IMR-90 (cell line): ENCODE data around the gene SAMHD1. TPM values are rescaled to one million over a fixed set of nuclear protein-coding genes. Genes with fewer than 3 reads are reported as not detected.
A peak's percentile ranks its signal among the peaks of the same experiment; 100 is the strongest.

ENCODE experiments used
- ATAC-seq: fragments of 200-7000 bp; cut with Tn5 transposase; 2 replicates; pipeline ENCODE4 v1.9.1; 2020; ENCODE audit warnings: low read depth, mild to moderate bottlenecking, moderate library complexity
- BruUV-seq: library from RNA; stranded (reverse); fragments of 400-500 nt; replicated peaks from 2 replicates; lab custom pipeline; 2021; lab: Mats Ljungman, UMichigan
- CTCF ChIA-PET: fragments of 300-600 bp; formaldehyde crosslinking; extraction: SDS; loops from one replicate; lab custom pipeline; 2021; ENCODE audit warnings: antibody characterized with exemption; lab: Yijun Ruan, JAX
- POLR2A ChIA-PET: fragments of 300-600 bp; sonication (Branson Sonifier 250); formaldehyde crosslinking; loops from one replicate; lab custom pipeline; 2022; ENCODE audit warnings: antibody characterized with exemption; ENCODE audit not compliant: unreplicated experiment; lab: Charles Lee
- DNase-seq: peaks from one replicate; pipeline ENCODE4 v3.0.0; 2013
- H2AFZ ChIP-seq: replicated peaks from 2 replicates; pipeline ENCODE3; 2013; ENCODE audit warnings: low read length, mild to moderate bottlenecking; ENCODE audit not compliant: poor library complexity
- H2AK5ac ChIP-seq: 2 replicates; pipeline ENCODE4 v1.6.1; 2013; ENCODE audit warnings: low read depth, low read length, inconsistent platforms
- H2AK9ac ChIP-seq: replicated peaks from 2 replicates; pipeline ENCODE3; 2013; ENCODE audit warnings: mild to moderate bottlenecking, low read depth, low read length, moderate library complexity; ENCODE audit not compliant: poor library complexity
- H2BK120ac ChIP-seq: 2 replicates; pipeline ENCODE4 v1.6.1; 2013; ENCODE audit warnings: low read depth, low read length, inconsistent platforms
- H2BK15ac ChIP-seq: 3 replicates; pipeline ENCODE4 v1.6.1; 2013; ENCODE audit warnings: low read depth, low read length, inconsistent platforms
- H2BK20ac ChIP-seq: 2 replicates; pipeline ENCODE4 v1.6.1; 2013; ENCODE audit warnings: low read depth, mild to moderate bottlenecking, inconsistent platforms, low read length, moderate library complexity
- H2BK5ac ChIP-seq: 2 replicates; pipeline ENCODE4 v1.6.1; 2013; ENCODE audit warnings: mild to moderate bottlenecking, low read depth, low read length, inconsistent platforms; ENCODE audit not compliant: poor library complexity, severe bottlenecking
- H3K14ac ChIP-seq: replicated peaks from 2 replicates; pipeline ENCODE4 v1.6.1; 2013; ENCODE audit warnings: low read depth, low read length, inconsistent platforms
- H3K18ac ChIP-seq: 2 replicates; pipeline ENCODE4 v1.6.1; 2013; ENCODE audit warnings: low read depth, low read length, control low read depth
- H3K23ac ChIP-seq: 2 replicates; pipeline ENCODE4 v1.6.1; 2013; ENCODE audit warnings: low read depth, low read length, inconsistent platforms
- H3K27ac ChIP-seq: 2 replicates; pipeline ENCODE4 v1.5.1; 2013; ENCODE audit warnings: mild to moderate bottlenecking, control low read depth, low read length; ENCODE audit not compliant: insufficient read depth
- H3K27me3 ChIP-seq: 2 replicates; pipeline ENCODE4 v1.6.1; 2013; ENCODE audit warnings: low read length; ENCODE audit not compliant: control insufficient read depth, insufficient read depth
- H3K36me3 ChIP-seq: 2 replicates; pipeline ENCODE4 v1.6.1; 2013; ENCODE audit warnings: low read length, mixed read lengths; ENCODE audit not compliant: control insufficient read depth, insufficient read depth
- H3K4ac ChIP-seq: 2 replicates; pipeline ENCODE4 v1.6.1; 2013; ENCODE audit warnings: low read depth, low read length, inconsistent platforms
- H3K4me1 ChIP-seq: 2 replicates; pipeline ENCODE4 v1.6.1; 2013; ENCODE audit warnings: low read length, mixed read lengths; ENCODE audit not compliant: control insufficient read depth, insufficient read depth
- H3K4me2 ChIP-seq: 2 replicates; pipeline ENCODE4 v1.6.1; 2013; ENCODE audit warnings: low read depth, mild to moderate bottlenecking, control low read depth, low read length, moderate library complexity
- H3K4me3 ChIP-seq: 2 replicates; pipeline ENCODE4 v1.5.1; 2013; ENCODE audit warnings: low read depth, mild to moderate bottlenecking, control low read depth, low read length, moderate library complexity; ENCODE audit not compliant: insufficient read depth
- H3K56ac ChIP-seq: 2 replicates; pipeline ENCODE4 v1.6.1; 2013; ENCODE audit warnings: low read length, inconsistent platforms; ENCODE audit not compliant: insufficient read depth; ENCODE audit errors: extremely low read depth
- H3K79me1 ChIP-seq, 2 experiments: 2 replicates each; pipeline ENCODE4 v1.6.1; 2013; ENCODE audit warnings: low read length in 2 of 2, inconsistent platforms in 1 of 2, low read depth in 1 of 2
- H3K9ac ChIP-seq: 2 replicates; pipeline ENCODE4 v1.6.1; 2013; ENCODE audit warnings: low read depth, low read length, control low read depth
- H3K9me1 ChIP-seq: 2 replicates; pipeline ENCODE4 v1.6.1; 2013; ENCODE audit warnings: low read length, inconsistent platforms; ENCODE audit not compliant: insufficient read depth
- H3K9me3 ChIP-seq: 2 replicates; pipeline ENCODE4 v1.6.1; 2013; ENCODE audit warnings: low read length; ENCODE audit not compliant: control insufficient read depth, insufficient read depth
- H4K20me1 ChIP-seq: 2 replicates; pipeline ENCODE4 v1.6.1; 2013; ENCODE audit warnings: low read length, inconsistent platforms; ENCODE audit not compliant: insufficient read depth
- H4K5ac ChIP-seq: 2 replicates; pipeline ENCODE4 v1.6.1; 2013; ENCODE audit warnings: mild to moderate bottlenecking, low read depth, low read length, control low read depth
- H4K8ac ChIP-seq, 2 experiments: 2 replicates each; pipeline ENCODE4 v1.6.1; 2013; ENCODE audit warnings: low read depth in 2 of 2, low read length in 2 of 2, control low read depth in 1 of 2, inconsistent platforms in 1 of 2
- H4K91ac ChIP-seq: 2 replicates; pipeline ENCODE4 v1.6.1; 2013; ENCODE audit warnings: low read depth, low read length, inconsistent platforms; ENCODE audit not compliant: insufficient read depth
- BHLHE40 ChIP-seq: fragments of 150-350 bp; IDR thresholded peaks from 2 replicates; pipeline ENCODE4 v1.6.1; 2016; ENCODE audit warnings: mild to moderate bottlenecking, low read depth, low read length
- FOS ChIP-seq: fragments of 150-350 bp; IDR thresholded peaks from 2 replicates; pipeline ENCODE4 v1.6.1; 2016; ENCODE audit warnings: low read depth, low read length
- MXI1 ChIP-seq: IDR thresholded peaks from 2 replicates; pipeline ENCODE4 v1.6.1; 2012; ENCODE audit warnings: low read depth, mild to moderate bottlenecking, low read length, moderate library complexity, borderline replicate concordance
- NFE2L2 ChIP-seq: fragments of 150-350 bp; IDR thresholded peaks from 2 replicates; pipeline ENCODE4 v1.6.1; 2016; ENCODE audit warnings: low read depth, mild to moderate bottlenecking, low read length
- POLR2A ChIP-seq: IDR thresholded peaks from 2 replicates; pipeline ENCODE4 v1.6.1; 2012; ENCODE audit warnings: mild to moderate bottlenecking, low read depth, low read length
- RAD21 ChIP-seq: IDR thresholded peaks from 2 replicates; pipeline ENCODE4 v1.6.1; 2012; ENCODE audit warnings: low read length, improper control_type of control experiment
- RFX5 ChIP-seq: IDR thresholded peaks from 2 replicates; pipeline ENCODE4 v1.8.0; 2012; ENCODE audit warnings: low read depth, mild to moderate bottlenecking, low read length, moderate library complexity
- WGBS, 2 experiments: methylation state at CpG; one replicate each; pipeline versions ENCODE4 v1.1.5 to v1.1.7; 2013; ENCODE audit warnings: missing lambda C conversion rate in 2 of 2; ENCODE audit not compliant: insufficient read length in 1 of 2; ENCODE audit errors: extremely low coverage in 2 of 2; 5-methylcytosine and 5-hydroxymethylcytosine counted together
- dilution Hi-C: fragments of 300-500 bp; cut with HindIII; formaldehyde crosslinking; loops from one replicate; pipeline ENCODE4 v1.14.3; 2018; ENCODE audit warnings: low sequenced_read_pairs; ENCODE audit not compliant: unreplicated experiment
- in situ Hi-C: fragments of 300-500 bp; cut with MboI; formaldehyde crosslinking; loops from 3 replicates; pipeline ENCODE4 v1.14.3; 2019; ENCODE audit warnings: low sequenced_read_pairs, inconsistent platforms, mixed read lengths
- intact Hi-C: fragments of 100-400 bp; cut with micrococcal nuclease; formaldehyde crosslinking; loops from 2 replicates; pipeline ENCODE4 v1.10.0; 2022
- polyA plus RNA-seq, 3 experiments: library from polyadenylated mRNA; depleted of rRNA; stranded (reverse); fragments of >200 nt; gene quantifications; 2 replicates each; pipeline ENCODE4 v1.2.3, GENCODE V29; 2012; ENCODE audit warnings: low replicate concordance in 1 of 3
- total RNA-seq: library from RNA; depleted of rRNA; stranded (reverse); fragments of >200 nt; gene quantifications from 2 replicates; pipeline ENCODE4 v1.2.3, GENCODE V29; 2012
- TF ChIP-seq, protein P1 (sequence below): fragments of 150-350 bp; IDR thresholded peaks from 2 replicates; pipeline ENCODE4 v1.6.1; 2016; ENCODE audit warnings: low read depth, mild to moderate bottlenecking, low read length, moderate library complexity, borderline replicate concordance

The SAMHD1 gene
- total and polyA plus RNA-seq, 2 of the 4 experiments (the other 2 are of a cell fraction) = 6.3 to 14.9 TPM

DNA sequence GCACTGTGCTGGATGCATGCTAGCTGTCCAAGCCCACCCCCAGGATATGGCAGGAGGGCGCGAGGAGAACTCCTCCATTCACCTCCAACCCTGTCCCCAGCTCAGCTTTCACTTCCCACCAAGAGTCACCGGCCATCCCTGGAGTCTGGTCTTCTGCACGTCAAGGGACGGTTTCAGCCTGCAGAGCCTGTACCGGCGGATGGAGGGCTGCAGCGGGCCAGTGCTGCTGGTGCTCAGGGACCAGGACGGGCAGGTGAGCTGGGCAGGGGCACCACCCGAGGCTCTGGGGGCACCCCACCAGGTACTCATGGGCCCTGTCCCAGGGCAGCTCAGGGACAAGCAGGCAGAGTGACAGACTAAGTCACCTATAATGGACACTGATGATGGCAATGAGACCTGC is 72.6 kb downstream of the SAMHD1 start:
- no peak overlapping the region for H2BK120ac ChIP-seq
- no peak overlapping the region for H3K56ac ChIP-seq
- no peak overlapping the region for H3K18ac ChIP-seq
- BruUV-seq = no TSS peak
- dilution Hi-C loops (no loop called here), in situ Hi-C loops (no loop called here), intact Hi-C loops (no loop called here)
- no peak overlapping the region for H3K4me3 ChIP-seq
- H2BK20ac ChIP-seq = no peak overlapping the region
- no peaks in the 10 kb centered on the region for H3K36me3 ChIP-seq
- TF ChIP-seq FOS (no peak), POLR2A (no peak), MXI1 (no peak), NFE2L2 (no peak), RAD21 (no peak), BHLHE40 (no peak), RFX5 (no peak)
- TF ChIP-seq, protein P1, sequence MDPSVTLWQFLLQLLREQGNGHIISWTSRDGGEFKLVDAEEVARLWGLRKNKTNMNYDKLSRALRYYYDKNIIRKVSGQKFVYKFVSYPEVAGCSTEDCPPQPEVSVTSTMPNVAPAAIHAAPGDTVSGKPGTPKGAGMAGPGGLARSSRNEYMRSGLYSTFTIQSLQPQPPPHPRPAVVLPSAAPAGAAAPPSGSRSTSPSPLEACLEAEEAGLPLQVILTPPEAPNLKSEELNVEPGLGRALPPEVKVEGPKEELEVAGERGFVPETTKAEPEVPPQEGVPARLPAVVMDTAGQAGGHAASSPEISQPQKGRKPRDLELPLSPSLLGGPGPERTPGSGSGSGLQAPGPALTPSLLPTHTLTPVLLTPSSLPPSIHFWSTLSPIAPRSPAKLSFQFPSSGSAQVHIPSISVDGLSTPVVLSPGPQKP = no peak
- no peak overlapping the region for H2BK5ac ChIP-seq
- no peak overlapping the region for H3K9ac ChIP-seq
- no peaks in the 10 kb centered on the region for H3K4me1 ChIP-seq
- H4K20me1 ChIP-seq = no peaks in the 10 kb centered on the region
- ATAC-seq (no peak), DNase-seq (no peak)
- H2AFZ ChIP-seq = peak overlapping the region; percentile 10
- ChIA-PET CTCF (no interaction called here), POLR2A (no interaction called here)
- no peak overlapping the region for H3K14ac ChIP-seq
- H3K23ac ChIP-seq = no peak overlapping the region
- H4K5ac ChIP-seq = no peak overlapping the region
- no peaks in the 10 kb centered on the region for H3K9me1 ChIP-seq
- H3K4me2 ChIP-seq = no peak overlapping the region
- no peaks in the 10 kb centered on the region for H3K79me1 ChIP-seq
- H3K4ac ChIP-seq = no peak overlapping the region
- H2BK15ac ChIP-seq = no peak overlapping the region
- H4K8ac ChIP-seq = no peak overlapping the region
- no peak overlapping the region for H4K91ac ChIP-seq
- H3K27ac ChIP-seq = no peak overlapping the region
- no peak overlapping the region for H2AK5ac ChIP-seq
- H3K9me3 ChIP-seq = no peaks in the 10 kb centered on the region
- peaks cover 12% of the 10 kb centered on the region for H3K27me3 ChIP-seq
- no CpG with 5 or more reads among the region's 10 CpGs for WGBS, 2 experiments
- no peak overlapping the region for H2AK9ac ChIP-seq
